NCI-H2081 treated with DMSO at 0.1 percent for 48 hours (cell line): ENCODE measurements around the gene MYO9A.

Source experiments
- DNase-seq: peaks from one replicate; lab custom pipeline; 2025; lab: John Stamatoyannopoulos, UW

The MYO9A gene, protein sequence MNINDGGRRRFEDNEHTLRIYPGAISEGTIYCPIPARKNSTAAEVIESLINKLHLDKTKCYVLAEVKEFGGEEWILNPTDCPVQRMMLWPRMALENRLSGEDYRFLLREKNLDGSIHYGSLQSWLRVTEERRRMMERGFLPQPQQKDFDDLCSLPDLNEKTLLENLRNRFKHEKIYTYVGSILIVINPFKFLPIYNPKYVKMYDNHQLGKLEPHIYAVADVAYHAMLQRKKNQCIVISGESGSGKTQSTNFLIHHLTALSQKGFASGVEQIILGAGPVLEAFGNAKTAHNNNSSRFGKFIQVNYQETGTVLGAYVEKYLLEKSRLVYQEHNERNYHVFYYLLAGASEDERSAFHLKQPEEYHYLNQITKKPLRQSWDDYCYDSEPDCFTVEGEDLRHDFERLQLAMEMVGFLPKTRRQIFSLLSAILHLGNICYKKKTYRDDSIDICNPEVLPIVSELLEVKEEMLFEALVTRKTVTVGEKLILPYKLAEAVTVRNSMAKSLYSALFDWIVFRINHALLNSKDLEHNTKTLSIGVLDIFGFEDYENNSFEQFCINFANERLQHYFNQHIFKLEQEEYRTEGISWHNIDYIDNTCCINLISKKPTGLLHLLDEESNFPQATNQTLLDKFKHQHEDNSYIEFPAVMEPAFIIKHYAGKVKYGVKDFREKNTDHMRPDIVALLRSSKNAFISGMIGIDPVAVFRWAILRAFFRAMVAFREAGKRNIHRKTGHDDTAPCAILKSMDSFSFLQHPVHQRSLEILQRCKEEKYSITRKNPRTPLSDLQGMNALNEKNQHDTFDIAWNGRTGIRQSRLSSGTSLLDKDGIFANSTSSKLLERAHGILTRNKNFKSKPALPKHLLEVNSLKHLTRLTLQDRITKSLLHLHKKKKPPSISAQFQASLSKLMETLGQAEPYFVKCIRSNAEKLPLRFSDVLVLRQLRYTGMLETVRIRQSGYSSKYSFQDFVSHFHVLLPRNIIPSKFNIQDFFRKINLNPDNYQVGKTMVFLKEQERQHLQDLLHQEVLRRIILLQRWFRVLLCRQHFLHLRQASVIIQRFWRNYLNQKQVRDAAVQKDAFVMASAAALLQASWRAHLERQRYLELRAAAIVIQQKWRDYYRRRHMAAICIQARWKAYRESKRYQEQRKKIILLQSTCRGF (N-terminal part only)

DNA sequence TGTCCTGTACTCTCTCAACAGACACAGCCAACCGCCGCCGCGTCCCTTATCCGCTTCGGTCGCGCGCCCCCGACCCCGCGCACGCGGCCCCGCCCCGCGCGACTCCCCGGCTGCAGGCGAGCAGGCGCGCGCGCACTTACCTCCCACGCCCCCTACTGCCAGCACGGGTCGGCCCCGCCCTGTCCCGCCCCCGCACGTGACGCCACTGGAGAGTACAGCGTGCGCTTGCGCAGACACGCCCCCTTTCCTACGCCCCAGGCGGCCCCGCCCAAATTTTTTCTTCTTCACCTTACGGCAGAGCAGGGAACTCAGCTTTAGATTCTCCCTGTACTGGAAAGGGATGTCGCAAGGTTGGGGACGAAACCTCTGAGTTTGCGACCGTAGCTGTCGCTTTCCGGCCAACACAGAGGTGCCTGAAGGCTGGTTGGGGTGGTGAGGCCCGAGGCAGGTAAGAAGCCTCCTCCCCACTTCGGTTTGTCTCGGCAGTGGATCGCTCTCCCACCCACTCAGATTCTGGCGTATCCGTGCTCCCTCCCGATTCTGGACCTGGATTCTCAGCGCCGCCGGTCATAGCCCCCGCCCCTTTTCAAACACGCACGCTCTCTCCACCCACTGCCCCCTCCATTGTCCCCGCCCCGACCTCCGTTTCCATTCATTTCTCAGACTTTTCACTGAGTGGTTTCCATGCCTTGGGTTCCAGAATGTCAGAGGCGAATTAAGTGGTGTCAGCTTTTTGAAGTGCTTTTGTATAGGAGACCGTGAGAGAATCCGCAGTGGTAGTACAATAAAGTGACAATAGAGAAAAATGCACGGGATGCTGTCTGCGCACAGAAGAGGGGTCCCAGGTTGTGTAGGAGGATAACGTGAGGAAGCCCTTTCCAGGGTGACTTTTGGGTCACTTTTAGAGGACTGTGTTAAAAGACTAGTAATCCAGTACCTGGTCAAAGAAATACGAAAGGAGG lies at the start of gene MYO9A, which contains the start of gene SENP8:
Gene MYO9A (minus strand): TSS at position 134 of the 962 bp plus-strand sequence. CDS start 71,587 bp downstream, outside the sequence.
Gene SENP8 (plus strand): TSS at position 387 of the 962 bp plus-strand sequence. CDS start 21,221 bp downstream, outside the sequence.
- peak; percentile 95 for DNase-seq

- DNase-seq: no peak
Observed at GRCh38 chr15:72167445-72167844, 49.5 kb upstream of the MYO9A start.

- no peak for DNase-seq
Observed at GRCh38 chr15:72166716-72167417, 48.9 kb upstream of the MYO9A start.

DNA sequence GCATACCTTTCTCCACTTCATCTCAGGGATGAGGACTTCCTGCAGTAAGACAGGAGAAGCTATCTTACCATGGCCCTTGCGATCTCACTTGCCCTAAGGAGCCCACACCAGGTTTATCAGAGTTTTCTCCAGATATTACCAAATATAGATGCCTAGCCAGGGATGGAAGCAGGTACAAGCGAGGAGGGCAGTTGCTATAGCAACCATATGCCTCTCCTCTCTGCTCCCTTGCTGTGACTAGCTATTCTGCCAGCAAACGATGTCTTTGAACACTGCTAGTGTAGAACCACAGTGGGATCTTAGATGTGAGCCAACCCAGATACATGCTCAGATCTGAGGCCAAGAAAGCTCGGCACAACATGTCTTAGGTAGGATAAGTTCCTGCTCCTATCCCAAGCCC lies 45.8 kb upstream of the MYO9A start:
- no peak for DNase-seq

DNA sequence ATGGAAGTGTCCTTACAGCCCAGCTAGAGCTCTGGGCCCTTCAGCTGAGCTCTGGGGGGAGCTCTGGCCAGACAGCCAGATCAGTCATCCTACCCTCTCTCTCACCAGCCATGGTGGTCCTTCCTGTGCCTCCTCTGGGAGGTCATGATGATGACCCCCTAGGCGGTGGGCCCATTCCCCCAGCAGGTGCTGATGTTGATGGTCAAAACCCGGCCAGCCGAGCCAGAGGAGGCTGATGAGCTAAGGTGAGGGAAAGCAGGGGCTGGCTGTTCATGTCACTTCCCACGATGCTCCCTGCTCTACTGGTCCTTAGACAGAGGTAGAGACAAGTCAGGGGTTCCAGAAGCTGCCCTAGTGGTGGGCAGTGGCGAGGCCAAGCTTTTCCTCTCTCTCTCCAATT lies 44.6 kb upstream of the MYO9A start:
- no peak for DNase-seq

- no peak for DNase-seq
Observed at GRCh38 chr15:72161361-72162132, 43.6 kb upstream of the MYO9A start.

DNA sequence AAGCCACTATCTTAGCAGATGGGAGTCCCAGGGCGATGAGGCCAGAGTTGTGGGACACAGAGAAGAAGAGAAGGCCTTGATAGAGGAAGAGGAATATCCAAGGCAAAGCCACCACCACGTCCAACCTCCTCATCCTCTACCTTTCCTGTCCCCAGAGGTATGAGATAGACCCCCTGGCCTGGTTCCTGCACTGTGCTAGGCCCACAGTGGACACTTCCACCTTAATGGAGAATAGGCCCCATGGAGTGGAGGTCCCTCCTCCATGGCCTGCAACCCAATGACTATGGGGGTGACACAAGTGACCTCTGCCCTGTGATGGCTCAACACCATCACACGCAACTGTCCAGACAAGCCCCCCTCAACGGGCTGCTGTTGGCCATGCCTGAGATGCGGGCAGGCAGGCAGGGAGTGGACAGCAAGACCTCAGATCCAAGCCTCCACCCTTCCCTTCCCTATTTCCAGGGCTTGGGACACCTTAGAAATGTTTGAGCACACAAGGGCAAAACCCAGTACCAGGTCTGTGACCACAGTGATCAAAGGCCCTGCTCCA lies 42.8 kb upstream of the MYO9A start:
- DNase-seq: no peak

- DNase-seq: no peak
Observed at GRCh38 chr15:72156928-72157327, 39.0 kb upstream of the MYO9A start.

GRCh38 chr15:72155635-72156616 lies 38.0 kb upstream of the MYO9A start:
- no peak for DNase-seq

DNA sequence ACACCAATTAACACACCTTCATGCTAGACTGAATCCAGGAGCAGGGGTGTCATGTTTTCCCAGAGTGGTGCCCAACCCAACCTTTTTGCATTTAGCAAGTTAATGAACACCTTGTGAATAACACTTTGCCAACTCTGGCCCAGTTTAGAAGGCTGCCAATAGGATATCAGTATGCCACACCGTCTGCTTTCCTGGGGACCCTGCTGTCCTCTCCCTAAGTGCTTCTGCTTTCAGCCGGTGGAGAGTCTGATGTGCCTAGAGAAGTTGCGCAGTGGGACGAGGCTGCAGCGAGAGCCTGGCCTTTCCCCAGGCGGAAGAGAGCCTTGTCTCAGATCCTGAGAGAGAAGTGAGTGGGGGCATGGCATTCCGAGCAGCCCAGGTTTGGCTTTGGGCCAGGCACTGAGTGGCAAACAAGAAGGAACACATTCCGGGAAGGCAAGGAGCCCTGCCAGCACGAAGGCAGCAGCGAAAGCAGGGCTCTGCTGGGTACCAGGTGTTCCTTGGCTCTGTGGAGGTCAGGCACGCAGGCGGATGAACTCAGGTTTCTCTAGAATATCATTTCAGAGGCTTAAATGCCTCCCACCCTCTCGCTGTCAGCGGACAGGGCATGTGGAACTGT lies 37.2 kb upstream of the MYO9A start:
- no peak for DNase-seq

- no peak for DNase-seq
Observed at GRCh38 chr15:72154316-72154715, 36.4 kb upstream of the MYO9A start.

GRCh38 chr15:72153269-72154000 lies 35.5 kb upstream of the MYO9A start:
- DNase-seq: no peak

DNA sequence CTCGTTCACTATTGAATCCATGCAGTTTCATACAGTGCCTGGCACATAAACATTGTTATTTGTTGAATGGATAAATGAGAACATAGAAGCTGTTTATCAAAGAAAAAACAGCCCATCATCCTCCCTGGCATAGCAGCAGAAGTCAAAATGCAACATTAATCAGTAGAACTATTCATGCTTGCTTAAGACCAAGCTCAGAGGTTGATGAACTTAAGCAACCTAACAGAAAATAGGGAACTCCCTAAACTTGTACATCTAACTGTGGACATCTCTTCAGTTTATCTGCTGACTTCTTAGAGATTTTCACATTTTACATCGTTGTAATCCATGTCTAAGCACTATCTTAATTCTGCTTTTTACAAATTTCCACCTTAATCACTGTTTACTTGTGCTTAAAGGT lies 29.5 kb upstream of the MYO9A start:
- no peak for DNase-seq

DNA sequence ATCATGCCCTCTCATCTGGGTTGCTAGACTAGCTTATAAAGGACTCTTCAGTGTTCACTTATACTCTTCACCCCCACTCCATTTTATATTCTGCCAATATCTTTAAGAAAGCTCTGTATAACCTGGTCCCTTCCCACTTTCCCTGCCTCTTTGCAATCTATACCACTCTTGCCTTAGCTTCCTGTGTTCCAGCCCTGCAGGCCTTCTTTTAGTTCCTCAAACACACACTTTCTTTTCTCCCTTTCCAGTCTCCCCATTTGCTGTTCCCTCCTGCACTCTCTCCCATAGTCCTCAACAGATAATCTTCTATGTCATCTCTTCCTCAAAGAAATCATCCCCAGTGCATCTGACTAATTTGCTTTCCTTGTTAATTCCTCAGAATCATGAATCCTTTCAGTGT lies 29.0 kb upstream of the MYO9A start:
- DNase-seq: no peak

GRCh38 chr15:72146221-72146620 lies 28.3 kb upstream of the MYO9A start:
- no peak for DNase-seq

DNA sequence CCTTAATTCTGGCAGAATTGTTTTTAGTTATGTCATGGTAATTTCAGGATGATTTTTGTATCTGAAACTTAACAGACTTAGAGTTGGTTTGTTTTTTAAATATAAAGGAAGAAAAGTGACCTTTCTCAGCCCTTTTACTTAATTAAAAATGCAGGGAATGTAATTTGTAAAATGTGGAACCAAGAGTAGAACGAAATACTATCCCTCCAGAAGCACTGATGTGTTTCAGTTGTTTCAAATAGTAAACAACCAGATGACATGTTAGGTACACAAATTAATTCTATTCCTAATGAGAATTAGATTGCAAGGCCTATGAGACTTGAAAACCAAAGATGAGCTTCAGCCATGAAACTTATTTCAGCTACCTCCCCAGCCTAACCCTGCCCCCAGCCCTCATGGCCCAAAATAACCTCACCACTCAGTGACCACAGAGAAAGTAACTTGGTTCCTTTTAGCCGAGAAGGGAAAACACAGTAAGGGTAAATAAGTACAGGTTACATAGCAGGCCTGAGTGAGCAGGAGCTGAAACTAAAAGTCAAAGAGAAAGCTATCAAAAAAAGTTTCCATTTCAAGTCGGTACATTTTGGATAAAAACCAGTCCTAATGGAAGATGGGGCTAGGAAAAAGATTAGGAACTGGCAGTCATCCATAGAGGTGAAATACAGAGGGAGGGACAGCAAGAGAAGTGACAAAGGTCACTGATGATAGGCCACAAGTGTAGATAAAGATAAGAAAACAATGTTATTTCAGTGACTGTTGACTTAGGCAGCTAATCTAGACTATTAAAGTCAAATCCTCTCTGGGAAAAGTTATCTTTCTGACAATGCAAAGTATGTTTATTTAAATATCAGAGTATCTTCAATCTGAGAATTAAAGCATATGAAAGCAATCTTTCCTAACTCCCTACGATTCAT lies 23.5 kb upstream of the MYO9A start:
- DNase-seq: no peak
